ENCODE data around the gene APIP. TPM values are rescaled to one million over a fixed set of nuclear protein-coding genes. Genes with fewer than 3 reads are reported as not detected.

Gene APIP
- total RNA-seq, 1 donor from 2014 or later, result 23.4 TPM

GRCh38 chr11:34877375-34877975, 38.7 kb downstream of the APIP start:
- TF ChIP-seq CTCF (conservative IDR thresholded peaks at IDR 0.05), result no peak
- peaks cover 18% of the 10 kb centered on the region for H3K36me3 Mint-ChIP-seq
- no peak overlapping the region for H3K4me3 Mint-ChIP-seq
- DNase-seq (ENCODE audit: extremely low spot score, unreplicated experiment), result no peak
- H3K4me1 Mint-ChIP-seq (ENCODE audit: unreplicated experiment), result no peaks in the 10 kb centered on the region
- H3K27ac Mint-ChIP-seq, result no peak overlapping the region
- no peaks in the 10 kb centered on the region for H3K9me3 Mint-ChIP-seq
- H3K27me3 Mint-ChIP-seq, result no peaks in the 10 kb centered on the region

- Mint-ChIP-seq H3K27me3 (no peaks in the 10 kb centered on the region), H3K4me1 (ENCODE audit: unreplicated experiment) (peaks cover 5% of the 10 kb centered on the region), H3K9me3 (no peaks in the 10 kb centered on the region), H3K36me3 (peaks cover 9% of the 10 kb centered on the region), H3K4me3 (no peak overlapping the region), H3K27ac (no peak overlapping the region)
- DNase-seq (ENCODE audit: extremely low spot score, unreplicated experiment), result no peak
- no peak for TF ChIP-seq CTCF (conservative IDR thresholded peaks at IDR 0.05)
These were observed 42.0 kb downstream of the APIP start for GRCh38 chr11:34874202-34874601.

GRCh38 chr11:34870548-34871196, 45.5 kb downstream of the APIP start:
- no peak for DNase-seq (ENCODE audit: extremely low spot score, unreplicated experiment)
- H3K27me3 Mint-ChIP-seq, result no peaks in the 10 kb centered on the region
- H3K4me1 Mint-ChIP-seq (ENCODE audit: unreplicated experiment), result peaks cover 5% of the 10 kb centered on the region
- H3K27ac Mint-ChIP-seq, result no peak overlapping the region
- TF ChIP-seq CTCF (conservative IDR thresholded peaks at IDR 0.05), result no peak
- H3K36me3 Mint-ChIP-seq, result peaks cover 5% of the 10 kb centered on the region
- no peaks in the 10 kb centered on the region for H3K9me3 Mint-ChIP-seq
- no peak overlapping the region for H3K4me3 Mint-ChIP-seq

GRCh38 chr11:34869425-34869824, 46.8 kb downstream of the APIP start:
- Mint-ChIP-seq H3K4me3 (no peak overlapping the region), H3K4me1 (ENCODE audit: unreplicated experiment) (peaks cover 5% of the 10 kb centered on the region), H3K36me3 (peaks cover 6% of the 10 kb centered on the region), H3K27me3 (no peaks in the 10 kb centered on the region), H3K27ac (no peak overlapping the region), H3K9me3 (no peaks in the 10 kb centered on the region)
- TF ChIP-seq CTCF (conservative IDR thresholded peaks at IDR 0.05), result peak; percentile 50
- no peak for DNase-seq (ENCODE audit: extremely low spot score, unreplicated experiment)

GRCh38 chr11:34866375-34866774, 49.8 kb downstream of the APIP start:
- Mint-ChIP-seq H3K4me3 (no peak overlapping the region), H3K27me3 (no peaks in the 10 kb centered on the region), H3K36me3 (peaks cover 6% of the 10 kb centered on the region), H3K27ac (no peak overlapping the region), H3K9me3 (no peaks in the 10 kb centered on the region), H3K4me1 (ENCODE audit: unreplicated experiment) (peaks cover 10% of the 10 kb centered on the region)
- no peak for TF ChIP-seq CTCF (conservative IDR thresholded peaks at IDR 0.05)
- DNase-seq (ENCODE audit: extremely low spot score, unreplicated experiment), result no peak

Measured in type B pancreatic cell (in vitro differentiated cells).